Measurements from ENCODE around the gene CFH.
"Not testable (repeated sequence)": the region's sequence is repeated elsewhere in the genome, so short reads cannot be mapped to it uniquely, and the experiment has no call there.

DNA sequence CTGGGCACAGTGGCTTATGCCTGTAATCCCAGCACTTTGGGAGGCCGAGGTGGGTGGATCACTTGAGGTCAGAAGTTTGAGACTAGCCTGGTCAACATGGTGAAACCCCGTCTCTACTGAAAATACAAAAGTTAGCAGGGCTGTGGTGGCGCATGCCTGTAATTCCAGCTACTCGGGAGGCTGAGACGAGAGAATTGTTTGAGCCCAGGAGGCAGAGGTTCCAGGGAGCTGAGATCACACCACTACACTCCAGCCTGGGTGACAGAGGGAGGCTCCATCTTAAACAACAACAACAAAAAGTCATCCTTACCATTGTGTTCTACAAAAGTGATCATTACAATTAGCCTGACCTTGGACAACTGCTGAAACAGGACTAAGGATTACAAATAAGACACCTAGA is 12.6 kb upstream of the CFH start:
- TF ChIP-seq, protein P1, sequence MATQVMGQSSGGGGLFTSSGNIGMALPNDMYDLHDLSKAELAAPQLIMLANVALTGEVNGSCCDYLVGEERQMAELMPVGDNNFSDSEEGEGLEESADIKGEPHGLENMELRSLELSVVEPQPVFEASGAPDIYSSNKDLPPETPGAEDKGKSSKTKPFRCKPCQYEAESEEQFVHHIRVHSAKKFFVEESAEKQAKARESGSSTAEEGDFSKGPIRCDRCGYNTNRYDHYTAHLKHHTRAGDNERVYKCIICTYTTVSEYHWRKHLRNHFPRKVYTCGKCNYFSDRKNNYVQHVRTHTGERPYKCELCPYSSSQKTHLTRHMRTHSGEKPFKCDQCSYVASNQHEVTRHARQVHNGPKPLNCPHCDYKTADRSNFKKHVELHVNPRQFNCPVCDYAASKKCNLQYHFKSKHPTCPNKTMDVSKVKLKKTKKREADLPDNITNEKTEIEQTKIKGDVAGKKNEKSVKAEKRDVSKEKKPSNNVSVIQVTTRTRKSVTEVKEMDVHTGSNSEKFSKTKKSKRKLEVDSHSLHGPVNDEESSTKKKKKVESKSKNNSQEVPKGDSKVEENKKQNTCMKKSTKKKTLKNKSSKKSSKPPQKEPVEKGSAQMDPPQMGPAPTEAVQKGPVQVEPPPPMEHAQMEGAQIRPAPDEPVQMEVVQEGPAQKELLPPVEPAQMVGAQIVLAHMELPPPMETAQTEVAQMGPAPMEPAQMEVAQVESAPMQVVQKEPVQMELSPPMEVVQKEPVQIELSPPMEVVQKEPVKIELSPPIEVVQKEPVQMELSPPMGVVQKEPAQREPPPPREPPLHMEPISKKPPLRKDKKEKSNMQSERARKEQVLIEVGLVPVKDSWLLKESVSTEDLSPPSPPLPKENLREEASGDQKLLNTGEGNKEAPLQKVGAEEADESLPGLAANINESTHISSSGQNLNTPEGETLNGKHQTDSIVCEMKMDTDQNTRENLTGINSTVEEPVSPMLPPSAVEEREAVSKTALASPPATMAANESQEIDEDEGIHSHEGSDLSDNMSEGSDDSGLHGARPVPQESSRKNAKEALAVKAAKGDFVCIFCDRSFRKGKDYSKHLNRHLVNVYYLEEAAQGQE (IDR thresholded peaks at IDR 0.05; ENCODE audit: low read depth, low read length) = not testable (repeated sequence)
- TF ChIP-seq CEBPB (IDR thresholded peaks at IDR 0.05; ENCODE audit: borderline replicate concordance in 1 of 2, low read depth in 2 of 2, low read length in 2 of 2); SIN3A (IDR thresholded peaks at IDR 0.05; ENCODE audit: low read depth, low read length); CBX3 (IDR thresholded peaks at IDR 0.05; ENCODE audit: borderline replicate concordance, low read depth); POLR2A (IDR thresholded peaks at IDR 0.05; ENCODE audit: low read depth, low read length): not testable (repeated sequence)

Data from GM12878 (cell line).